MM.1S (cell line): Measurements from ENCODE around the gene ZNF326.

Experiments used
- EZH2 ChIP-seq: fragments of 300-600 bp; sonication (generic); optimal IDR thresholded peaks from 2 replicates; pipeline ENCODE3; 2017; ENCODE audit warnings: low read depth, mild to moderate bottlenecking, antibody characterized with exemption, low read length, mixed read lengths
- EZH2phosphoT487 ChIP-seq: fragments of 300-600 bp; sonication (generic); IDR thresholded peaks from 2 replicates; pipeline ENCODE4 v1.6.1; 2018; ENCODE audit warnings: antibody characterized with exemption, low read length
- TF ChIP-seq, protein P1 (sequence below): fragments of 300-600 bp; sonication (generic); IDR thresholded peaks from 2 replicates; pipeline ENCODE4 v1.5.1; 2016; ENCODE audit warnings: antibody characterized with exemption, low read length, mixed read lengths

- TF ChIP-seq, protein P1, sequence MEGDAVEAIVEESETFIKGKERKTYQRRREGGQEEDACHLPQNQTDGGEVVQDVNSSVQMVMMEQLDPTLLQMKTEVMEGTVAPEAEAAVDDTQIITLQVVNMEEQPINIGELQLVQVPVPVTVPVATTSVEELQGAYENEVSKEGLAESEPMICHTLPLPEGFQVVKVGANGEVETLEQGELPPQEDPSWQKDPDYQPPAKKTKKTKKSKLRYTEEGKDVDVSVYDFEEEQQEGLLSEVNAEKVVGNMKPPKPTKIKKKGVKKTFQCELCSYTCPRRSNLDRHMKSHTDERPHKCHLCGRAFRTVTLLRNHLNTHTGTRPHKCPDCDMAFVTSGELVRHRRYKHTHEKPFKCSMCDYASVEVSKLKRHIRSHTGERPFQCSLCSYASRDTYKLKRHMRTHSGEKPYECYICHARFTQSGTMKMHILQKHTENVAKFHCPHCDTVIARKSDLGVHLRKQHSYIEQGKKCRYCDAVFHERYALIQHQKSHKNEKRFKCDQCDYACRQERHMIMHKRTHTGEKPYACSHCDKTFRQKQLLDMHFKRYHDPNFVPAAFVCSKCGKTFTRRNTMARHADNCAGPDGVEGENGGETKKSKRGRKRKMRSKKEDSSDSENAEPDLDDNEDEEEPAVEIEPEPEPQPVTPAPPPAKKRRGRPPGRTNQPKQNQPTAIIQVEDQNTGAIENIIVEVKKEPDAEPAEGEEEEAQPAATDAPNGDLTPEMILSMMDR = no peak
- TF ChIP-seq EZH2 (no peak), EZH2phosphoT487 (no peak)
Observed at GRCh38 chr1:90043586-90043985, 48.7 kb downstream of the ZNF326 start.
